ENCODE results near the gene NEK7. TPM values are rescaled to one million over a fixed set of nuclear protein-coding genes. Genes with fewer than 3 reads are reported as not detected.

NEK7 gene
- total and polyA plus RNA-seq, 2 of the 8 experiments (the other 6 are each of a cell fraction or from before 2014, with no cell fraction given) = 5.1 to 10.0 TPM

DNA sequence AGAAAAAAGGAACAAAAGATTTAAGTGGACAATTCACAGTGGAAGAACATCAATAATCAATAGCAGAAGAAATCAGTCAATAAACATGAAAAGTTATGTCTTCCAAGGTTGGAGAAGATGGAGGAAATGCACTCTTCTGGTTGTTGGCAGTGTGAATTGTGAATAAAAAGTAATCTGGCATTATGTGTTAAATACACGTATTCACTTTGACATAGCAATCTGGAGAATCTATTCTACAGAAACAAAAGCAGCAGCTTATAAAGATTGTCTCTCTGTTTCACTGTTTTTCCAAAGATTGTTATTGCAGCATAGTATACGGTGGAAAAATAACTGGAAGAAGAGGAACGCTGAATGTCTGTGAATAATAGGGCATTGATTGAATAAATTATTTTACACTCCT, 169.4 kb downstream of the NEK7 start (continued):
- no peak for TF ChIP-seq POLR2AphosphoS5 (IDR thresholded peaks at IDR 0.05; ENCODE audit: low read depth, low read length)
- TF ChIP-seq HDAC6 (IDR thresholded peaks at IDR 0.05; ENCODE audit: low read depth, low read length) = no peak
- no peak for TF ChIP-seq SIN3A (conservative IDR thresholded peaks at IDR 0.05 in 1 of 2, IDR thresholded peaks at IDR 0.05 in 1 of 2; ENCODE audit: low read depth in 1 of 2, low read length in 2 of 2)
- TF ChIP-seq FOSL1 (IDR thresholded peaks at IDR 0.05; ENCODE audit: insufficient read depth, low read depth, low read length) = no peak

All from H1 (cell line).